ENCODE measurements around the gene HERPUD1. TPM values are rescaled to one million over a fixed set of nuclear protein-coding genes. Genes with fewer than 3 reads are reported as not detected.
"Not testable (repeated sequence)": the region's sequence is repeated elsewhere in the genome, so short reads cannot be mapped to it uniquely, and the experiment has no call there.

Gene HERPUD1
- total RNA-seq, 1 donor from 2014 or later: 16.1 TPM

DNA sequence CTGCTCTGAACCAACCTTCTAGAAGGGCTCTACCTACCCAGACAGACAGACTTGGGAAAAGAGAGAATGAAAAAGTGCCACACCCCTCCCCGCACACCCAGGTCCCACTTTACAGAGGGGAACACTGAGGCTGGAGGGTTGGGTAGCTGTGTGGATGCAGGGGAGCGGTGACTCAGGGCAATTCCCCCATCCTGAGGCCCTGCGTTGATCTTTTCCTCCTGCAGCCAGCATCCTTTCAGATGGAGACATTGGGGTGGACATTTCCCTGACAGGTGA, 39.8 kb downstream of the HERPUD1 start:
- Histone ChIP-seq H3K4me2 (no peak overlapping the region), H3F3A (ENCODE audit: low read depth) (no peaks in the 10 kb centered on the region), H3K4me1 (no peaks in the 10 kb centered on the region), H3K9ac (no peak overlapping the region), H3K27me3 (no peaks in the 10 kb centered on the region), H3K27ac (no peak overlapping the region), H4K20me1 (ENCODE audit: low read depth) (no peaks in the 10 kb centered on the region), H3K9me3 (ENCODE audit: low read depth) (no peaks in the 10 kb centered on the region), H3K79me2 (ENCODE audit: low read depth) (no peaks in the 10 kb centered on the region), H2AFZ (replicated peaks) (no peak overlapping the region), H3K4me3 (no peak overlapping the region), H3K36me3 (no peaks in the 10 kb centered on the region)
- Mint-ChIP-seq H3K4me1 (peaks cover 9% of the 10 kb centered on the region), H3K27me3 (ENCODE audit: insufficient read depth, low read depth) (peaks cover 18% of the 10 kb centered on the region), H3K4me3 (no peak overlapping the region), H3K36me3 (no peaks in the 10 kb centered on the region), H3K9me3 (no peaks in the 10 kb centered on the region), H3K27ac (no peak overlapping the region)
- no peak for DNase-seq (ENCODE audit: low spot score)
- TF ChIP-seq EZH2 (IDR thresholded peaks at IDR 0.05): no peak
- no peak for TF ChIP-seq CTCF (IDR thresholded peaks at IDR 0.05)
- no peak for TF ChIP-seq EZH2phosphoT487 (IDR thresholded peaks at IDR 0.05)

DNA sequence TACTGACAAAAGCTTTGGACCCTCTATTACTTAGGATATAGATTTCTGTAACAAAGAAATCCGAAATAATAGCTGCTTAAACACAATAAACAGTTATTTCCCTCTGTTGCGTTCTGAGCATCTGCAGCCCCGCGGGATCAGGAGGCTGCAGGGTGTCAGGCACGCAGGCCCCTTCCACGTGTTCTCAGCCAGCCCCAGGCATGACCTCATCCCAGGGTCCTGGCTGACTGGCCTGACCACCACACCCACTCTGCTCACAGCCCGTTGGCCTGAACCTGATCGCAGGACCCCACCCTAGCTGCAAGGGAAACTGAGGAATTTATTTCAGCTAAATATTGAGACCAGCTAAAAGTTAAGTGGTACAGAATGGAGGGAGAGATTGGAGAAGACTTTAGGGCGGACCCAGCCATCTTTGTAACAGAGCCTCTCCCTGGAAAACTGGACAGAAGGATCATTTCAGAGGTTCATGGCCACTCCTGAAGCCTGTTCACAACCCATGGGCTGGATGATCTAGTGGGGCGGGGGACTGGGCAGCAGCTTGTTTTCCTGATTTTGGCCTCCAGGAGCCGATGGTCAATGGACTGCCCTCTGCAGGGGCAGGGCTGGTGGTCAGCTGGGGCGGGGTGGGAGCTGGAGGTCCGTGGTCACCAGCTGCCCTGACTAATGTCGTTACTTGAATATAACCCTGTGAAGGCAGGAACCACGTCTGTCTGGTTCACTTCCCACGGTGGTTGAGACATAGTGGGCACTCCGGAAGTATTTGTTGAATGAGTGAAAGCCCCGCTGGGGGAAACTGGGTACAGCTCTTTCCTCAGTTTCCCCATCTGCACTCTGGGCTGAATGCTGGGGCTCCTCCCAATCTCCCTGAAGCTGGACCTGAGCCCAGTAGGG, 40.7 kb downstream of the HERPUD1 start:
- Mint-ChIP-seq H3K4me3 (no peak overlapping the region), H3K4me1 (peaks cover 9% of the 10 kb centered on the region), H3K27ac (no peak overlapping the region), H3K27me3 (ENCODE audit: insufficient read depth, low read depth) (peaks cover 18% of the 10 kb centered on the region), H3K9me3 (no peaks in the 10 kb centered on the region), H3K36me3 (no peaks in the 10 kb centered on the region)
- Histone ChIP-seq H3K9ac (no peak overlapping the region), H3K36me3 (no peaks in the 10 kb centered on the region), H3K27ac (no peak overlapping the region), H3K4me3 (no peak overlapping the region), H2AFZ (replicated peaks) (no peak overlapping the region), H3K4me1 (no peaks in the 10 kb centered on the region), H3K79me2 (ENCODE audit: low read depth) (no peaks in the 10 kb centered on the region), H4K20me1 (ENCODE audit: low read depth) (no peaks in the 10 kb centered on the region), H3F3A (ENCODE audit: low read depth) (no peaks in the 10 kb centered on the region), H3K9me3 (ENCODE audit: low read depth) (no peaks in the 10 kb centered on the region), H3K4me2 (no peak overlapping the region), H3K27me3 (no peaks in the 10 kb centered on the region)
- TF ChIP-seq EZH2phosphoT487 (IDR thresholded peaks at IDR 0.05): no peak
- no peak for TF ChIP-seq CTCF (IDR thresholded peaks at IDR 0.05)
- TF ChIP-seq EZH2 (IDR thresholded peaks at IDR 0.05): no peak
- no peak for DNase-seq (ENCODE audit: low spot score)

DNA sequence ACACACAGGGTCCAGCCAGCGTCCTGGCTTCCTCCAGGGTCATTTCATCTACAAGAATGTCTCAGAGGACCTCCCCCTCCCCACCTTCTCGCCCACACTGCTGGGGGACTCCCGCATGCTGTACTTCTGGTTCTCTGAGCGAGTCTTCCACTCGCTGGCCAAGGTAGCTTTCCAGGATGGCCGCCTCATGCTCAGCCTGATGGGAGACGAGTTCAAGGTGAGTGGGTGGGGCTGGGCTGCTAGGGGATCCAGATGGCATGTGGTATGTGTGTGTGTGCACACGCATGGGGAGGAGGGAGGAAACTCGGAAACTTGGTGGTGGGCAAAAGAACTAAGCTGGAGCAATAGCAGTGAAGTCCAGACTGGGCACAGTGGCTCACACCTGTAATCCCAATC, 41.4 kb downstream of the HERPUD1 start:
- H2AFZ ChIP-seq (replicated peaks): no peak overlapping the region

DNA sequence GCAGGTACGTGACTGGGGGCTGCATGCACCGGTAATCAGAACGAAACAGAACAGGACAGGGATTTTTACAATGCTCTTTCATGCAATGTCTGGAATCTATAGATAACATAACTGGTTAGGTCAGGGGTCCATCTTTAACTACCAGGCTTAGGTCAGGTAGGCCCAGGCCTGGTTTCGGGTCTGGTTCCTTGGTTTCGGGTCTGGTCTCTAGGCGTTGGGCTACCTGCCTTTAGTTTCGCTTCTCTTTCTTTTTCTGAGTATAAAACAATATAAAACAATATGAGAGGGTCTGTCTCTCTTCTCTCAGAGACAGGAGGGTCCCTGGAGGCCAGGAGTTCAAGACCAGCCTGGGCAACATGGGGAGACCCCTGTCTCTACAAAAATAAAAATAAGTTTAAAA, 42.0 kb downstream of the HERPUD1 start:
- H3K4me1 ChIP-seq; H3K4me1 Mint-ChIP-seq; H3K4me3 ChIP-seq; DNase-seq (ENCODE audit: low spot score); H4K20me1 ChIP-seq (ENCODE audit: low read depth); H2AFZ ChIP-seq (replicated peaks); H3K36me3 ChIP-seq; H3K4me3 Mint-ChIP-seq; H3K9ac ChIP-seq; H3K4me2 ChIP-seq; H3K79me2 ChIP-seq (ENCODE audit: low read depth); H3K27me3 ChIP-seq; H3K36me3 Mint-ChIP-seq; H3F3A ChIP-seq (ENCODE audit: low read depth); H3K27ac ChIP-seq; H3K27ac Mint-ChIP-seq; H3K9me3 ChIP-seq (ENCODE audit: low read depth); H3K9me3 Mint-ChIP-seq: not testable (repeated sequence)
- H3K27me3 Mint-ChIP-seq (ENCODE audit: insufficient read depth, low read depth): peaks cover 22% of the 10 kb centered on the region

More for the DNA sequence above, 41.4 kb downstream of the HERPUD1 start:
- Histone ChIP-seq H3K4me1 (no peaks in the 10 kb centered on the region), H3K9me3 (ENCODE audit: low read depth) (no peaks in the 10 kb centered on the region), H3K9ac (no peak overlapping the region), H3K27me3 (no peaks in the 10 kb centered on the region), H3K36me3 (no peaks in the 10 kb centered on the region), H3F3A (ENCODE audit: low read depth) (no peaks in the 10 kb centered on the region), H3K4me3 (no peak overlapping the region), H4K20me1 (ENCODE audit: low read depth) (no peaks in the 10 kb centered on the region), H3K79me2 (ENCODE audit: low read depth) (no peaks in the 10 kb centered on the region), H3K27ac (no peak overlapping the region), H3K4me2 (no peak overlapping the region)
- DNase-seq (ENCODE audit: low spot score): no peak
- TF ChIP-seq CTCF (IDR thresholded peaks at IDR 0.05) (no peak), EZH2 (IDR thresholded peaks at IDR 0.05) (no peak)
- Mint-ChIP-seq H3K4me3 (no peak overlapping the region), H3K27me3 (ENCODE audit: insufficient read depth, low read depth) (peaks cover 22% of the 10 kb centered on the region), H3K4me1 (peaks cover 9% of the 10 kb centered on the region), H3K9me3 (no peaks in the 10 kb centered on the region), H3K36me3 (no peaks in the 10 kb centered on the region), H3K27ac (no peak overlapping the region)

Measured in neural progenitor cell (in vitro differentiated cells).